ENCODE data around the gene FRK.

Gene FRK

GRCh38 chr6:116078522-116078921, 17.8 kb upstream of the FRK start:
- H3K4me3 ChIP-seq (ENCODE audit: control insufficient read depth, low read depth, low read length): no peak overlapping the region
- TF ChIP-seq, protein P1, sequence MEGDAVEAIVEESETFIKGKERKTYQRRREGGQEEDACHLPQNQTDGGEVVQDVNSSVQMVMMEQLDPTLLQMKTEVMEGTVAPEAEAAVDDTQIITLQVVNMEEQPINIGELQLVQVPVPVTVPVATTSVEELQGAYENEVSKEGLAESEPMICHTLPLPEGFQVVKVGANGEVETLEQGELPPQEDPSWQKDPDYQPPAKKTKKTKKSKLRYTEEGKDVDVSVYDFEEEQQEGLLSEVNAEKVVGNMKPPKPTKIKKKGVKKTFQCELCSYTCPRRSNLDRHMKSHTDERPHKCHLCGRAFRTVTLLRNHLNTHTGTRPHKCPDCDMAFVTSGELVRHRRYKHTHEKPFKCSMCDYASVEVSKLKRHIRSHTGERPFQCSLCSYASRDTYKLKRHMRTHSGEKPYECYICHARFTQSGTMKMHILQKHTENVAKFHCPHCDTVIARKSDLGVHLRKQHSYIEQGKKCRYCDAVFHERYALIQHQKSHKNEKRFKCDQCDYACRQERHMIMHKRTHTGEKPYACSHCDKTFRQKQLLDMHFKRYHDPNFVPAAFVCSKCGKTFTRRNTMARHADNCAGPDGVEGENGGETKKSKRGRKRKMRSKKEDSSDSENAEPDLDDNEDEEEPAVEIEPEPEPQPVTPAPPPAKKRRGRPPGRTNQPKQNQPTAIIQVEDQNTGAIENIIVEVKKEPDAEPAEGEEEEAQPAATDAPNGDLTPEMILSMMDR (IDR thresholded peaks at IDR 0.05; ENCODE audit: control insufficient read depth, insufficient read depth, low read depth, low read length, missing control alignments): no peak
- DNase-seq (ENCODE audit: low read depth): no peak

DNA sequence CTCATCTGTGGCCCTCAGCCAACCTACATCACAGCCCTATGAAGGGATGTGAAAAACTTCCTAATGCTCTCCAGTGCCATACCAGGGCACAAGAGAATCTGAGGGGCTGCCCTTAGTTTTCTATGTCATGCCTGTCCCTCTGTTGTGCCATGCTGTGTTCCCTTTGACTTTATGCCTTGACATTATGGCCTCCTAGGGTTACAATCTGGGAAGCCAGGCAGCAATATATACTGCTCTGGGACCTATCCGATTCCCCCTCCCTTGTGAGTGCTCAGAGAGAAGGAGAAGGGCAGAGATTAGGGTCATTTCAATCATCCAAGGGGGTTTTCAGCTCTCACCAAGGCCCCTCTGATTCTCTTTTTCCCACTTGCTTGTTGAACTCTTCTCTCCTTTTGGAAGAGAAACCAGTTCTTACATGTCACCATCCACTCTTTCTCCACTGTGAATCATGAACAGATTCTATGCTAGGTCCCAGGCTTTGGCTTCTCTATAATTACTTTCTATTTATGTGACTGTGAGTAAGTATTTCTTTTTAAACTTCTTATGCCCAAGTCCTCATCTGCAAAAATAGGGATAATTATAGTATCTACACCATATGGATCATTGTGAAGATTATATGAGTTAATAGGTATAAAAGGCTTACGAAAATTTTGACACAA, 14.2 kb upstream of the FRK start:
- no peak overlapping the region for H3K4me3 ChIP-seq (ENCODE audit: control insufficient read depth, low read depth, low read length)
- no peak for DNase-seq (ENCODE audit: low read depth)
- TF ChIP-seq, protein P1 (IDR thresholded peaks at IDR 0.05; ENCODE audit: control insufficient read depth, insufficient read depth, low read depth, low read length, missing control alignments): no peak

DNA sequence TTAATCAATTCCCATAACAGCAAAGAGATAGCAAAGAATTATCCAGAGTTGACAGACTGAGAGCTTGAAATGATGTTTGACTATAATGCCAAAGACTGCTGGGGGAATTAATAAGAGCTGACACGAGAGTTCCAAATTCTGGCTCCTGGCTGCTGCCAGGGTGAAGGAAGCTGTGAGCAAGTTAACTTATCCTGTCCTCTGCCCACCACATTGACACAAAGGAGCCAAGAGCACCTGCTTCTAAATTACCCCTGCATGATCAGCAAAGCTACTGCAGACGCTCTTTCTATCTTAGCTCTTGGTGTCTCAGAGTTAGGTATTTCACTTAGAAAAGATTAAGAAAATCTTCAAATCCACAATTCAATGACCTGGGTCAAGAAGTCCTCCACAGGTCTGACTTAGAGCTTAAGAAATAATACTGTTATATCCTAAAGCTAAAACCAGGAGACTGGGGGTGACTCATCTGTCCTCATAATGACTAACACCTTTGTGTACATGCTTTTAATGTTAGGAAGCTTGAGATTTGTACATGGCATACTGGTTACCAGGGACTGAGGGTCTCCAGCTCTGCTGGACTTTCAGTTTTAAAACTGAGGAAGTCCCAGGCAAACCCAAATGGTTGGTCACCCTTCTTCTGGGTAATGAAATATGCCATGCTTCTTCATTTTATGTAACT, 13.2 kb upstream of the FRK start:
- TF ChIP-seq, protein P1 (IDR thresholded peaks at IDR 0.05; ENCODE audit: control insufficient read depth, insufficient read depth, low read depth, low read length, missing control alignments): no peak
- no peak overlapping the region for H3K4me3 ChIP-seq (ENCODE audit: control insufficient read depth, low read depth, low read length)
- DNase-seq (ENCODE audit: low read depth): no peak

DNA sequence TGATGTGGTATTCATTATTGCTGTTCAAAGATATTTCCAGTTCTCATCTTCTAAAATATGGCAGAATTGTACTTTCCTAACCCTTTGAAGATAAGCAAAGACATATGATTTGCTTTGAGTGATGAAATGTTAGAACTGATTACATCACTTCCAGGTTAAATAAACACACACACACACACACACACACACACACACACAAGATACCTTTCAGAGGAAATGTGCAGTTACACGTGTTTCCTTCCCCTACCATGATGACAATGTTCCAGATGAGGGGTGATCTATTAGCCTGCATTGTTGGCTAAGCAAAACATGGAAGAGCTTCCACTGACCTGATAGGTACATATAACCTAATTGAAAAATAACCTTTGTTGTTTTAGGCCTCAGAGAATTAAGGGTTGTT, 11.7 kb upstream of the FRK start:
- no peak overlapping the region for H3K4me3 ChIP-seq (ENCODE audit: control insufficient read depth, low read depth, low read length)
- no peak for DNase-seq (ENCODE audit: low read depth)
- TF ChIP-seq, protein P1 (IDR thresholded peaks at IDR 0.05; ENCODE audit: control insufficient read depth, insufficient read depth, low read depth, low read length, missing control alignments): no peak

DNA sequence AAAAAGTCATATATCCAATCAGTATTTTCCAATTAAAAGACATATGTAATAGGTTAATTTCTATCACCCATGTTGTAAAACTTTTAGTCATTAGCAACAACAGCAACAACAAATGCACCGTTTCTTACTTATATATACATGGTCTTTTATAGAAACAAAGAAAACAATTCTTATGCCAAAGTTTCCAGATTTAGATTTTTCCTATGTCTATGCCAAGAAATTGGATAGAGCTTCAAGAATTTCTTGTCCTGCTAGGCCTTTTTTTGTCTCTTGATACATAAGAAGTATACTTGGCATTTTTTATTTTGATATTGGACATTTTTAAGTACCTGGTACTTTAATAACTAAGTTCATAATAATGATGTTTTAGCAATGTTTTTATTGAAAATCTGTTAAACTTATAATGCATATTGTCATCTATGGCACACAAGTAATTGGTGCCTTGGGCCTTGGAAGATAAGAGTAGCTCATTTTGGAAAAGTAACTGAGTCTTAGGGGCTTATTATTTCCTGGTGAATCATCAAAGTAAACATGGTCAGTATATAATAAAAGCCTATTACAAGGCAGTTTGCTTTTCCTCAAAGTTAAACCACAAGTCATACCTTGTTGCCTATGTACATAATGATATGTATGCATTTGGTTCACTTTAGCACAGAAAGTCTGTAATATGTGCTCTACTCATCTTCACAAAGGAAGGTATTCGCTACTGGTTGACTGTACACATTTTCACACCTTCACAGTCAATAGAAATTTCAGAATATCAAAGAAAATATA, 10.1 kb upstream of the FRK start:
- DNase-seq (ENCODE audit: low read depth): no peak
- TF ChIP-seq, protein P1 (IDR thresholded peaks at IDR 0.05; ENCODE audit: control insufficient read depth, insufficient read depth, low read depth, low read length, missing control alignments): no peak
- H3K4me3 ChIP-seq (ENCODE audit: control insufficient read depth, low read depth, low read length): no peak overlapping the region

DNA sequence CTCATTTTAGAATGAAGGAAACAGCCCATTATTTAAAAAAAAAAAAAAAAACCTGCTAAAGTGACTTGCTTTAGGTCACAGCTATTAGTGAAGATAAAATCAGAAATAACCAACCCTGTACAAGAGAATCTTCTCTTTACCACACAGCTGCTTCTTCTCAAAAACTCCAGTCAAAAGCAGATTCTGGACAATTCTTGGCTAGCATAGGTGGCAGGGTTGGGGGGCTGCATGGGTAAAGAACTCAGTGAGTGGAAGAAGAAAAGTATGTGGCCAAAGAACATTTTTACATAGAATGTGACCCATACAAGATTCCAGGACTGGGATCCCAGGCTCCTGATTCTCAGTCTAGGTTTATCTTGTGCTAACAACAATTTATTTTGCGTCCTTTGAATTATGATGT, 9.4 kb upstream of the FRK start:
- H3K4me3 ChIP-seq (ENCODE audit: control insufficient read depth, low read depth, low read length): no peak overlapping the region
- TF ChIP-seq, protein P1 (IDR thresholded peaks at IDR 0.05; ENCODE audit: control insufficient read depth, insufficient read depth, low read depth, low read length, missing control alignments): no peak
- DNase-seq (ENCODE audit: low read depth): no peak
